Measurements from ENCODE around the gene TTYH3.
"Not testable (repeated sequence)": the region's sequence is repeated elsewhere in the genome, so short reads cannot be mapped to it uniquely, and the experiment has no call there.

Gene TTYH3

DNA sequence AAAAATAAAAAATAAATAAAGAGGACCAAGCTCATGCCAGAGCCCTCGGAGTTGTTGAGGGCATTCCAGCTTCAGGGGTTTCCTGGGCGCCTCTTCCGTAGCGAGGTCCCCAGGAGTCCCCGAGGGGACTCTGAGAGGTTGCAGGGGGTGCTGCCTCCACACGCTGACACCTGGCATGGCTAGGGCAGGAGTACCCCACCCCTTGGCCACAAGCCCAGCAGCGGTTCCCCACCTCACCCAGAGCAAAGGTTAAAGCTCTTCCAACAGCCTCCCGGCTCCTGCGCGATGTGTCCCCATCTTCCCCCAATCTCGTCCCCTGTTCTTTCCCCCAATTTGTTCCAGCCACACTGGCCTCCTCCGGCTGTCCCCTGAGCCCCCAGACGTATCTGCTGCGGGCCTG, 60.8 kb downstream of the TTYH3 start:
- Histone ChIP-seq H3K4me3 (no peak overlapping the region), H3K27ac (no peak overlapping the region), H3K9me3 (no peaks in the 10 kb centered on the region), H3K36me3 (no peaks in the 10 kb centered on the region), H3K4me1 (peaks cover 4 to 27% (median 23%) of the 10 kb centered on the region in 4 donors), H3K27me3 (peaks cover 0 to 13% of the 10 kb centered on the region in 2 donors)
- no peak for DNase-seq
- intact Hi-C loops (cut with DNase I; ENCODE audit: low total_unique reads) = no loop called here
- TF ChIP-seq, protein P1, sequence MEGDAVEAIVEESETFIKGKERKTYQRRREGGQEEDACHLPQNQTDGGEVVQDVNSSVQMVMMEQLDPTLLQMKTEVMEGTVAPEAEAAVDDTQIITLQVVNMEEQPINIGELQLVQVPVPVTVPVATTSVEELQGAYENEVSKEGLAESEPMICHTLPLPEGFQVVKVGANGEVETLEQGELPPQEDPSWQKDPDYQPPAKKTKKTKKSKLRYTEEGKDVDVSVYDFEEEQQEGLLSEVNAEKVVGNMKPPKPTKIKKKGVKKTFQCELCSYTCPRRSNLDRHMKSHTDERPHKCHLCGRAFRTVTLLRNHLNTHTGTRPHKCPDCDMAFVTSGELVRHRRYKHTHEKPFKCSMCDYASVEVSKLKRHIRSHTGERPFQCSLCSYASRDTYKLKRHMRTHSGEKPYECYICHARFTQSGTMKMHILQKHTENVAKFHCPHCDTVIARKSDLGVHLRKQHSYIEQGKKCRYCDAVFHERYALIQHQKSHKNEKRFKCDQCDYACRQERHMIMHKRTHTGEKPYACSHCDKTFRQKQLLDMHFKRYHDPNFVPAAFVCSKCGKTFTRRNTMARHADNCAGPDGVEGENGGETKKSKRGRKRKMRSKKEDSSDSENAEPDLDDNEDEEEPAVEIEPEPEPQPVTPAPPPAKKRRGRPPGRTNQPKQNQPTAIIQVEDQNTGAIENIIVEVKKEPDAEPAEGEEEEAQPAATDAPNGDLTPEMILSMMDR (IDR thresholded peaks at IDR 0.05) = no peak

- H3K36me3 ChIP-seq; H3K27me3 ChIP-seq; H3K4me3 ChIP-seq; intact Hi-C loops (cut with DNase I; ENCODE audit: low total_unique reads); DNase-seq; H3K27ac ChIP-seq; H3K9me3 ChIP-seq: not testable (repeated sequence)
- peaks cover 0 to 17% (median 13%) of the 10 kb centered on the region in 4 donors for H3K4me1 ChIP-seq
Measured at GRCh38 chr7:2693420-2694121, 61.8 kb downstream of the TTYH3 start.

DNA sequence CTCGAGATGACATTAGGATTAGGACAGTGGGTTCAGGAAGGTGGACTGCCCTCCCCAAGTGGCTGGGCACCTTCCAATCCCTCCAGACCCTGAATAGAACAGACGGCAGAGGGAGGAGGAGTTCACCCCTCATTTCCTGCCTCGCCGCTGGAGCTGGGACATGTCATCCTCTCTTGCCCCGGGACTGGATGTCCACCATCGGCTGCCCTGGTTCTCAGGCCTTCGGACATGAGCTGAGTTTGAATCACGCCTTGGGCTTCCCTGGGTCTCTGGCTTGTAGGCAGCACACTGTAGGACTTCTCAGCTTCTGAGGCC, 62.3 kb downstream of the TTYH3 start:
- intact Hi-C loops (cut with DNase I; ENCODE audit: low total_unique reads); H3K27me3 ChIP-seq: not testable (repeated sequence)

GRCh38 chr7:2698581-2699288, 66.9 kb downstream of the TTYH3 start:
- Histone ChIP-seq H3K27me3 (no peaks in the 10 kb centered on the region), H3K4me3 (no peak overlapping the region), H3K9me3 (no peaks in the 10 kb centered on the region), H3K36me3 (no peaks in the 10 kb centered on the region), H3K27ac (no peak overlapping the region), H3K4me1 (peaks cover 0 to 16% (median 9%) of the 10 kb centered on the region in 4 donors)
- intact Hi-C loops (cut with DNase I; ENCODE audit: low total_unique reads) = no loop called here
- no peak for DNase-seq
- TF ChIP-seq, protein P1 (IDR thresholded peaks at IDR 0.05) = no peak

More for the DNA sequence above, 62.3 kb downstream of the TTYH3 start:
- DNase-seq, H3K9me3 ChIP-seq, H3K36me3 ChIP-seq, H3K4me3 ChIP-seq, H3K27ac ChIP-seq: not testable (repeated sequence)
- peaks cover 0 to 12% (median 8%) of the 10 kb centered on the region in 4 donors for H3K4me1 ChIP-seq

GRCh38 chr7:2699289-2699620, 67.5 kb downstream of the TTYH3 start:
- no peak overlapping the region for H3K4me3 ChIP-seq
- DNase-seq = no peak
- H3K27ac ChIP-seq = no peak overlapping the region
- no peaks in the 10 kb centered on the region for H3K27me3 ChIP-seq
- H3K4me1 ChIP-seq = peaks cover 0 to 16% (median 9%) of the 10 kb centered on the region in 4 donors
- intact Hi-C loops (cut with DNase I; ENCODE audit: low total_unique reads) = no loop called here
- no peaks in the 10 kb centered on the region for H3K36me3 ChIP-seq
- no peaks in the 10 kb centered on the region for H3K9me3 ChIP-seq
- TF ChIP-seq, protein P1 (IDR thresholded peaks at IDR 0.05) = no peak

- peaks cover 0 to 16% (median 9%) of the 10 kb centered on the region in 4 donors for H3K4me1 ChIP-seq
- no peak overlapping the region for H3K27ac ChIP-seq
- H3K27me3 ChIP-seq = no peaks in the 10 kb centered on the region
- DNase-seq = no peak
- TF ChIP-seq, protein P1 (IDR thresholded peaks at IDR 0.05) = no peak
- H3K4me3 ChIP-seq = no peak overlapping the region
- no peaks in the 10 kb centered on the region for H3K36me3 ChIP-seq
- H3K9me3 ChIP-seq = no peaks in the 10 kb centered on the region
- intact Hi-C loops (cut with DNase I; ENCODE audit: low total_unique reads) = no loop called here
Measured at GRCh38 chr7:2700141-2700850, 68.5 kb downstream of the TTYH3 start.
